Hepatocyte (in vitro differentiated cells): ENCODE data around the gene RPAP2. TPM values are rescaled to one million over a fixed set of nuclear protein-coding genes. Genes with fewer than 3 reads are reported as not detected.

Experiments
- DNase-seq: peaks from one replicate; pipeline ENCODE4 v3.0.0-alpha.2; 2016; ENCODE audit warnings: low spot score
- H2AFZ ChIP-seq: fragments of 200-600 bp; sonication (generic); 2 replicates; pipeline ENCODE4 v1.6.0; 2016; ENCODE audit warnings: antibody characterized with exemption, mild to moderate bottlenecking
- H3K27ac ChIP-seq: fragments of 200-600 bp; sonication (generic); 2 replicates; pipeline ENCODE4 v1.5.1; 2016; ENCODE audit warnings: mild to moderate bottlenecking
- H3K27me3 ChIP-seq: fragments of 200-600 bp; sonication (generic); 2 replicates; pipeline ENCODE4 v1.6.1; 2016
- H3K36me3 ChIP-seq: fragments of 200-600 bp; sonication (generic); replicated peaks from 2 replicates; pipeline ENCODE4 v1.5.1; 2016; ENCODE audit warnings: low read depth; ENCODE audit not compliant: insufficient read depth
- H3K4me1 ChIP-seq: fragments of 200-600 bp; sonication (generic); 2 replicates; pipeline ENCODE4 v1.5.1; 2016; ENCODE audit warnings: mild to moderate bottlenecking, moderate library complexity; ENCODE audit not compliant: insufficient read depth
- H3K4me2 ChIP-seq: fragments of 200-600 bp; sonication (generic); 2 replicates; pipeline ENCODE4 v1.6.0; 2016
- H3K4me3 ChIP-seq: fragments of 200-600 bp; sonication (generic); 2 replicates; pipeline ENCODE4 v1.5.1; 2016; ENCODE audit warnings: mild to moderate bottlenecking
- H3K79me2 ChIP-seq: fragments of 200-600 bp; sonication (generic); 2 replicates; pipeline ENCODE4 v1.6.0; 2017; ENCODE audit warnings: mild to moderate bottlenecking
- H3K9me2 ChIP-seq: fragments of 200-600 bp; sonication (generic); replicated peaks from 2 replicates; pipeline ENCODE4 v1.6.0; 2017; ENCODE audit warnings: mild to moderate bottlenecking; ENCODE audit not compliant: insufficient read depth
- H3K9me3 ChIP-seq: fragments of 200-600 bp; sonication (generic); 2 replicates; pipeline ENCODE4 v1.5.1; 2016; ENCODE audit warnings: low read depth, mild to moderate bottlenecking
- H4K20me1 ChIP-seq: fragments of 200-600 bp; sonication (generic); 2 replicates; pipeline ENCODE4 v1.6.0; 2016; ENCODE audit warnings: mild to moderate bottlenecking; ENCODE audit not compliant: insufficient read depth, poor library complexity, severe bottlenecking
- EZH2 ChIP-seq: fragments of 200-600 bp; sonication (generic); IDR thresholded peaks from 2 replicates; pipeline ENCODE4 v1.6.1; 2016; ENCODE audit warnings: antibody characterized with exemption, mild to moderate bottlenecking, borderline replicate concordance
- EZH2phosphoT487 ChIP-seq: fragments of 200-600 bp; sonication (generic); IDR thresholded peaks from one replicate; pipeline ENCODE4 v1.6.1; 2018; ENCODE audit warnings: antibody characterized with exemption, mild to moderate bottlenecking, low read depth, moderate library complexity; ENCODE audit not compliant: unreplicated experiment, severe bottlenecking
- WGBS: methylation state at CpG from one replicate; pipeline ENCODE4 v1.1.6; 2016; ENCODE audit warnings: low lambda C conversion rate; ENCODE audit errors: missing lambda C conversion rate; 5-methylcytosine and 5-hydroxymethylcytosine counted together
- polyA plus RNA-seq: library from polyadenylated mRNA; unstranded; fragments of >200 nt; fragmentation: Nextera tagmentation; extraction: Ambion mirVana; gene quantifications from 2 replicates; pipeline ENCODE4 v1.2.1, GENCODE V29; 2016
- total RNA-seq: library from RNA; depleted of rRNA; stranded (reverse); fragments of >200 nt; gene quantifications from 2 replicates; pipeline ENCODE4 v1.2.3, GENCODE V29; 2014
- TF ChIP-seq, protein P1 (sequence below): fragments of 200-600 bp; sonication (generic); IDR thresholded peaks from 2 replicates; pipeline ENCODE4 v1.5.1; 2016; ENCODE audit warnings: antibody characterized with exemption, mild to moderate bottlenecking; ENCODE audit not compliant: poor library complexity

Gene RPAP2
- total and polyA plus RNA-seq, 2 experiments from 2014 or later, result 20.7 to 23.4 TPM

DNA sequence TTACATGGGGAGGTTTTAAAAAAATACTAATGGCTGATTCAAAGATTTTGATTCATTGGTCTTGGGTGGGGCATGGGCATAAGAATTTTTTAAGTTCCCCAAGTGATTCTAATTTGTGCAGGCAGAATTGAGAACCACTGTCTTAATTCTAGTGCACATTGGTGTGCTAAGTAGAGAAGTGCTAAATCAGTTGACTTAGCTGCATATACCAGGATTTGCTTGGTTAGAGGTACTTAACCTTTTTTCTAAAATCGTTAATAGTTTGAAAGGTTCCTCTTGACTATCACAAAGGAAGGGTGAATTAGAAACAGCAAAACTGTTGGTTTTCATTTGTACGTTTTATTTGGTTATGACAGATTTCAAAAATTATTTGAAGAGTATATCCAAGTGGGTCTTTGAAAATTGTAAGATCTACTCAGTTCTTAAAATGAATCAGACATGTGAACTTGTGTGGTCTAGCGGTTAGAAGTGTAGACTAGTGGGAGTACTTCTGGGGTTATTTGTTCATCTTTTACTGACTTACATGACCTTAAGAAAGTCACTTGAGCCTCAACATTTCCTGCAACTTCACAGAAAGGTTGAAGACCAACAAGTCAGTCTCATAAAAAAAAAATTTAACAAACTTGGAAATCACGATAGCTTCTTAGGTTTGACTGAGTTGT is 66.7 kb downstream of the RPAP2 start:
- Histone ChIP-seq H3K4me1 (no peaks in the 10 kb centered on the region), H3K27ac (no peak overlapping the region), H3K79me2 (no peaks in the 10 kb centered on the region), H3K27me3 (no peaks in the 10 kb centered on the region), H3K36me3 (no peaks in the 10 kb centered on the region), H4K20me1 (peaks cover 5% of the 10 kb centered on the region), H3K9me2 (no peaks in the 10 kb centered on the region), H3K9me3 (no peaks in the 10 kb centered on the region), H3K4me3 (no peak overlapping the region), H3K4me2 (no peak overlapping the region), H2AFZ (no peak overlapping the region)
- no peak for DNase-seq
- WGBS, result 96% methylated on average over 4 of the region's 4 CpGs
- no peak for TF ChIP-seq EZH2phosphoT487
- TF ChIP-seq EZH2, result no peak

DNA sequence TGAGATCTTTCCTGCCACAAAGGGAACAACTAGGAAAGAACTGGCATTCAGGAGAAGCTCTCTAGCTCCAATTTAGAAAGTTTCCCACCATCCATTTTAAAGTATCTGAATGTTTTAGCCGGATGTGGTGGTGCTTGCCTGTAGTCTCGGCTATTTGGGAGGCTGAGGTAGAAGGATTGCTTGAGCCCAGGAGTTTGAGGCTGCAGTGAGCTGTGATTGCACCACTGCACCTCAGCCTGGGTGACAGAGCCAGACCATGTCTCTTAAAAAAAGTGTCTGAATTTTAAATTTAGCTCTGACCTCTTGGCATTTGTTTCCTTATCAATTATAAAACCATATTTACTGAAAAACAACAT is 67.2 kb downstream of the RPAP2 start:
- H3K27ac ChIP-seq, result no peak overlapping the region
- no peaks in the 10 kb centered on the region for H3K9me2 ChIP-seq
- no peak for DNase-seq
- H3K4me2 ChIP-seq, result no peak overlapping the region
- H3K4me3 ChIP-seq, result no peak overlapping the region
- H3K79me2 ChIP-seq, result no peaks in the 10 kb centered on the region
- peaks cover 5% of the 10 kb centered on the region for H4K20me1 ChIP-seq
- no peaks in the 10 kb centered on the region for H3K4me1 ChIP-seq
- no peaks in the 10 kb centered on the region for H3K9me3 ChIP-seq
- no peaks in the 10 kb centered on the region for H3K27me3 ChIP-seq
- TF ChIP-seq, protein P1, sequence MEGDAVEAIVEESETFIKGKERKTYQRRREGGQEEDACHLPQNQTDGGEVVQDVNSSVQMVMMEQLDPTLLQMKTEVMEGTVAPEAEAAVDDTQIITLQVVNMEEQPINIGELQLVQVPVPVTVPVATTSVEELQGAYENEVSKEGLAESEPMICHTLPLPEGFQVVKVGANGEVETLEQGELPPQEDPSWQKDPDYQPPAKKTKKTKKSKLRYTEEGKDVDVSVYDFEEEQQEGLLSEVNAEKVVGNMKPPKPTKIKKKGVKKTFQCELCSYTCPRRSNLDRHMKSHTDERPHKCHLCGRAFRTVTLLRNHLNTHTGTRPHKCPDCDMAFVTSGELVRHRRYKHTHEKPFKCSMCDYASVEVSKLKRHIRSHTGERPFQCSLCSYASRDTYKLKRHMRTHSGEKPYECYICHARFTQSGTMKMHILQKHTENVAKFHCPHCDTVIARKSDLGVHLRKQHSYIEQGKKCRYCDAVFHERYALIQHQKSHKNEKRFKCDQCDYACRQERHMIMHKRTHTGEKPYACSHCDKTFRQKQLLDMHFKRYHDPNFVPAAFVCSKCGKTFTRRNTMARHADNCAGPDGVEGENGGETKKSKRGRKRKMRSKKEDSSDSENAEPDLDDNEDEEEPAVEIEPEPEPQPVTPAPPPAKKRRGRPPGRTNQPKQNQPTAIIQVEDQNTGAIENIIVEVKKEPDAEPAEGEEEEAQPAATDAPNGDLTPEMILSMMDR, result no peak
- TF ChIP-seq EZH2 (no peak), EZH2phosphoT487 (no peak)
- H2AFZ ChIP-seq, result no peak overlapping the region
- no peaks in the 10 kb centered on the region for H3K36me3 ChIP-seq
- WGBS, result 98% methylated on average over 2 of the region's 2 CpGs

DNA sequence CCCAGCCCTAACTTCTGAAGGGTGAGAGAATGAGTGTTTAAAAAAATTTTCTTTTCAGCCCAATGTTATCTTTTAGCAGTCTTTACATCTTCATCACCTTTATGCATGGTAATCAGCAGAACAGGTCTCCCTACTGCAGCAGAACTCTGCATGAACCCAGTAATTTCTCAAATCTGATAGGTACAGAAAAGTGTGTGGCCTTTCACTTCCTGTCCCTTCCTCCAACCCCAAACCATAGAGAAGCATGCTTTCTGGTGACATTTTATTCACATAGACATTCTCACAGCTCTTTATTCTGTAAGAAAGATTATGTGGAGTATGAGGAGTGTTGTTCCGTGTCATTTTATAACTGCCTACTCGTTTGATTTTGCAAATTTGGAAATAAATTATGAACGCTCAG is 68.6 kb downstream of the RPAP2 start:
- Histone ChIP-seq H2AFZ (no peak overlapping the region), H3K36me3 (no peaks in the 10 kb centered on the region), H3K9me2 (no peaks in the 10 kb centered on the region), H4K20me1 (peaks cover 5% of the 10 kb centered on the region), H3K4me1 (no peaks in the 10 kb centered on the region), H3K4me2 (no peak overlapping the region), H3K27me3 (no peaks in the 10 kb centered on the region), H3K9me3 (no peaks in the 10 kb centered on the region), H3K79me2 (no peaks in the 10 kb centered on the region), H3K4me3 (no peak overlapping the region), H3K27ac (no peak overlapping the region)
- TF ChIP-seq, protein P1, result no peak
- TF ChIP-seq EZH2, result no peak
- no peak for TF ChIP-seq EZH2phosphoT487
- WGBS, result 99% methylated on average over 3 of the region's 3 CpGs
- DNase-seq, result no peak

DNA sequence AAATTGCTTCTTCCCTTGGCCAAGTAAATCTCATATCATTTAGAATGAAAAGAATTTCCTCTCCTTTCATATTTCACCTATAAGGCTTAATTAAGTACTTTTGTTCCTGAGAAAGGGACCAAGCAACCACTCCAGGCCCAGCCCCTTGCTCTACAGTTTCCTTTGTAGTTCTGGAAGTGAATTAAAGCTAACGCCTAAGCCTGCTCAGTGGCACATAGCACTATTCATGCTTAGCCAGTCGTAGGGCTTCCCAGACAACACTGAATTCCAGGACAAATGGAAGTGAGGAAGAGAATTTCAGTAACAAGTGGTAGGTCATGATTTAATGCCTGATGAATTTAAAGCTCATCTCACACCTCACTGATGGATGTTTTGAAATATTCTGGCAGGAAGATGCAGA is 73.3 kb downstream of the RPAP2 start:
- H3K4me3 ChIP-seq, result no peak overlapping the region
- no peak overlapping the region for H3K27ac ChIP-seq
- no peak for TF ChIP-seq EZH2
- TF ChIP-seq, protein P1, result no peak
- TF ChIP-seq EZH2phosphoT487, result no peak
- 76% methylated on average over 2 of the region's 2 CpGs for WGBS
- no peak overlapping the region for H3K4me2 ChIP-seq
- H3K27me3 ChIP-seq, result no peaks in the 10 kb centered on the region
- no peaks in the 10 kb centered on the region for H3K9me2 ChIP-seq
- no peaks in the 10 kb centered on the region for H3K79me2 ChIP-seq
- no peaks in the 10 kb centered on the region for H3K9me3 ChIP-seq
- H3K4me1 ChIP-seq, result no peaks in the 10 kb centered on the region
- H3K36me3 ChIP-seq, result no peaks in the 10 kb centered on the region
- peaks cover 5% of the 10 kb centered on the region for H4K20me1 ChIP-seq
- H2AFZ ChIP-seq, result no peak overlapping the region
- no peak for DNase-seq
